GM10266 (cell line): ENCODE data around the gene FAT2.
"Not testable (repeated sequence)": the region's sequence is repeated elsewhere in the genome, so short reads cannot be mapped to it uniquely, and the experiment has no call there.

Experiments
- DNase-seq: peaks from one replicate; pipeline ENCODE4 v3.0.0; 2012; ENCODE audit errors: extremely low spot score
- TF ChIP-seq, protein P1 (sequence below): IDR thresholded peaks from 2 replicates; pipeline ENCODE4 v1.5.1; 2012; ENCODE audit warnings: mild to moderate bottlenecking, low read depth; ENCODE audit not compliant: control insufficient read depth, insufficient read depth; ENCODE audit errors: missing control alignments

The FAT2 gene

DNA sequence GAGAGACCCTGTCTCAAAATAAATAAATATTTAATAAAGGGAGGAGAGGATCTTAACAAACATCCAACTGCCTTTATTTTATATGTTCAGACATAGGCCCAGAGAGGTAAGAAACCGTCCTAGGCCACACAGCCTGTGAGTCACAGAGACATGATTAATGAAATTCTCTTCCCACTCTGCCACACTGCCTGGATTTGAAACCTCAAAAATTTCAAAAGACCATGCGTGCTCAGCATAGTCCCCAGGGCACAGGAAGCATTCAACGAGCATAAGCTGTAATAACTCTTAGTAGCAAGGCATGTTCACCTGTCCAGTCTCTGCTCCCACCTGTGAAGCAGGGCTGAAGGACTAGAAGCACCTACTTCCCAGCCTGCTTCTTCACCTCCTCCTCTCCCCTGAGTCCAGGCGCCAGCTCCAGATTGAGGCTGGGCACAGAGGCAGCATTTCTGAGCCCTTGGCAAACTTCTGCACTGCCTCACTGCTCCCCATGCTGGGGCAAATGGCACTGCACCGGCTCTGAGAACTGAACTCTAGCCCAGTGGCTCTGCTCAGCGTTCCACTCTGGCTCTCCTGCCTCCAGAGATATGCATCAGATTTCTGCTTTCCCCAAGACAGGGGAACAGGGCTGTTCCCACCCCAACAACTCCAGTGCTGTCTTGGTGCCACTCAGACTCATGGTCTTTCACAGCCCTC lies 1.1 kb downstream of the FAT2 start:
- TF ChIP-seq, protein P1, sequence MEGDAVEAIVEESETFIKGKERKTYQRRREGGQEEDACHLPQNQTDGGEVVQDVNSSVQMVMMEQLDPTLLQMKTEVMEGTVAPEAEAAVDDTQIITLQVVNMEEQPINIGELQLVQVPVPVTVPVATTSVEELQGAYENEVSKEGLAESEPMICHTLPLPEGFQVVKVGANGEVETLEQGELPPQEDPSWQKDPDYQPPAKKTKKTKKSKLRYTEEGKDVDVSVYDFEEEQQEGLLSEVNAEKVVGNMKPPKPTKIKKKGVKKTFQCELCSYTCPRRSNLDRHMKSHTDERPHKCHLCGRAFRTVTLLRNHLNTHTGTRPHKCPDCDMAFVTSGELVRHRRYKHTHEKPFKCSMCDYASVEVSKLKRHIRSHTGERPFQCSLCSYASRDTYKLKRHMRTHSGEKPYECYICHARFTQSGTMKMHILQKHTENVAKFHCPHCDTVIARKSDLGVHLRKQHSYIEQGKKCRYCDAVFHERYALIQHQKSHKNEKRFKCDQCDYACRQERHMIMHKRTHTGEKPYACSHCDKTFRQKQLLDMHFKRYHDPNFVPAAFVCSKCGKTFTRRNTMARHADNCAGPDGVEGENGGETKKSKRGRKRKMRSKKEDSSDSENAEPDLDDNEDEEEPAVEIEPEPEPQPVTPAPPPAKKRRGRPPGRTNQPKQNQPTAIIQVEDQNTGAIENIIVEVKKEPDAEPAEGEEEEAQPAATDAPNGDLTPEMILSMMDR = no peak
- no peak for DNase-seq

DNA sequence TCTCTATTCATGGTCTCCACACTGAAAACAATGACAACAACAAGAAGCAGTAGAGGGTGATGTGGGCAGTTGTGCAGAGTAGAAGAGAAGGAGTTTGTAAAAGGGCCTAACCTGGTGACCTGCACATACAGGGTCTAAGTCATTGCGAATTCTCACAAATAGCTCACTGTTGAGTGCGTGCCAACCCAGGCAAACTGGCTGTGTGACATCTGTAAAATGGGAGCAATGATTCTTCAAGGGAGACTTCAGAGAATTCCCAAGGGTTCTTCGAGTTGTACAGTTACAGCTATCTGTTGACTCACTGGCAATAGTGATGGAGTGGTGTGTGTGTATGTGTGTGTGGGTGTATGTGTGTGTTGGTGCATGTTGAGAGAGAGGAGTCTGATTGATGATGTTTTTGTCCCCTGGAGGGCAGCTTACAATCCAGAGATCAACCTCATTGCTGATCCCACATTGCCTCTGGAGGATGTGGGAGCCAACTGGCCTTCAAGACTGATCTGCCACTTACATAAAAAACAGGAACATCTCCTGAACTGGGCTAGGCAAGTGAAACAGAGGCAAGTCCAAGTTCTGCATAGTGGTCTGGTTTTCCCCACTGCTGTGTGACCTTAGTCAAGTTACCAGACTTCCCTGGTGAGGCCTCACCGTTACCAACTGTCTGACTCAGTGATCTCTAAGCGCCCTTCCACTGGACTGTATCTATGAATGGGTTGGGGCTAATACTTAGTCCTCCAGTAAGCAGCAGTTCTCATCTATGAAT lies 3.2 kb downstream of the FAT2 start:
- TF ChIP-seq, protein P1 = no peak
- no peak for DNase-seq

DNA sequence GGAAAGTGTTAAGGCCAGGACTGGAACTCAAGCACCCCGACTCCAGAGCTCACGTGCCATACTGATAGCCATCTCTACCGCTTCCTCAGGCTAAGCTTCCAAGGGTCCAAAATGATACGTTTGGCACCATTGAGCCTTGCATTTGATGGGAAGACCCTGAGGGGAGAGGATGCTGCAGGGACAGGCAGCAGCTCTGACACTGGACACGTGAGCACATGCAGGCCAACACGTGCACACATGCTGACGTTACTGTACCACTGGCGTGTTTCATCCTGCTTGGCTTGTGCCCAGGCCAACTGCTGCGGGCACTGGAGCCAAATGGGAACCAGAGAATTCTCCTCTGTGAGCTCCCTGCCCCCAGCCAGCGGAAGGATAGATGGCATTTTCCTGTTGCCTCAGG lies 5.2 kb downstream of the FAT2 start:
- TF ChIP-seq, protein P1 = no peak
- no peak for DNase-seq

DNA sequence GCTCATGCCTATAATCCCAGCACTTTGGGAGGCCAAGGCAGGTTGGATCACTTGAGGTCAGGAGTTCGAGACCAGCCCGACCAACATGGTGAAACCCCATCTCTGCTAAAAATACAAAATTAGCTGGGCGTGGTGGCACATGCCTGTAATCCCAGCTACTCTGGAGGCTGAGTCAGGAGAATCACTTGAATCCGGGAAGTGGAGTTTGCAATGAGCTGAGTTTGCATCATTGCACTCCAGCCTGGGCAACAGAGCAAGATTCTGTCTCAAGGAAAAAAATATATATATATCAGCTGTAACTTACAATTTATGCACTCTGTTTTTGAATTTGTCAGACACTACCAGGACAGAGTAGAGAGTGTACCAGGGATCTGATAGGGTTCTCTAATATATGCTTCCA lies 5.8 kb downstream of the FAT2 start:
- not testable (repeated sequence) for DNase-seq

DNA sequence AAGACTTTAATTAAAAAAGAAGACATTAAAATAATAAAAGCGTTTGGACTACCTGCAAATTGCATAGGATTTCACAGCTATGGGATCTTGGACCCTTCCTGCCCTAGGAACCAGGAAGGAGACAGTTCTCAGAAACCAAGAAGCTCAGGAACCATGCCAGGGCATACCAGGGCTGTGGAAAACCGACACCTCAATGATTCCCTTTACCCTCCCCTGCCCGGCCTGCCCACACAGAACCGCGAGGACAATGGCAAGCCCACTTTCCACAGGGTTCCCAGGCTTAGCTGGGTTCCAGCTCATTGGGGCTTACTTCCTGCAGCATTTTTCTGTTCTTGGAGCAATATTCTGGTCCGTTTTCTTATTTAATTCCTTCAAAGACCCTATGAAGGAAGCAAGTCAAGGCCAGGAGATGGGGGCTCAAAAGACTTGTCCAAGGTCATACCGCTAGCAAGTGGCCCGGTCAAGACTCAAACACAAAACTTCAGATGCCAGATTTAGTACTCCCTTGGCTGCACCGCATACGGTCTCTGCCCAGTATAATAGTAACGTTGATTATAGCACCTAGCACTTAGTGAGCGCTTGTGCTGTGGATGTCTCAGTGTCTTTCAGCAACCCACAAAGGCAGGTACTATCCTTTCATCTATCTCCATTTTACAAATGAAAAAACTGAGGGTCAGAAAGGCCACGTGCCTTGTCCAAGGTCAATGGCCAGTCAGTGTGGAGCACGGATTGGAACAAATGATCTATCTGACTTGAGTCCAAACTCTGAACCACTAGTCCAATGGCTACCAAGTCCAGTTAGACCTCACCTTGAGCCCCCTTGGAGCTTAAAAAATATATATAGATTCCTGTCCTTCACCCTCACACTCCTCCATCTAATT lies 6.8 kb downstream of the FAT2 start:
- no peak for DNase-seq
- TF ChIP-seq, protein P1 = no peak

GRCh38 chr5:151581812-151582583 lies 9.1 kb downstream of the FAT2 start:
- TF ChIP-seq, protein P1 = no peak
- DNase-seq = no peak

GRCh38 chr5:151581347-151581746 lies 9.8 kb downstream of the FAT2 start:
- no peak for DNase-seq
- TF ChIP-seq, protein P1 = no peak
